GM19035 (cell line): Measurements from ENCODE around the gene SRP68.
"Not testable (repeated sequence)": the region's sequence is repeated elsewhere in the genome, so short reads cannot be mapped to it uniquely, and the experiment has no call there.

Experiments
- ATAC-seq: cut with Tn5 transposase; IDR thresholded peaks from one replicate; pipeline ENCODE4 v1.9.1; 2021; ENCODE audit not compliant: unreplicated experiment

Gene SRP68

GRCh38 chr17:76076765-76077583 lies 4.7 kb upstream of the SRP68 start:
- ATAC-seq, result no peak

GRCh38 chr17:76076146-76076764 lies 3.9 kb upstream of the SRP68 start:
- ATAC-seq, result no peak

GRCh38 chr17:76075364-76076145 lies 3.2 kb upstream of the SRP68 start:
- no peak for ATAC-seq

GRCh38 chr17:76074390-76075363 lies 2.4 kb upstream of the SRP68 start, which contains the start of gene GALR2:
GALR2 (plus strand) TSS chr17:76074781; CDS start chr17:76074884, 103 bp downstream.
- ATAC-seq, result no peak

GRCh38 chr17:76071531-76072147 lies 678 bp downstream of the SRP68 start:
- no peak for ATAC-seq

GRCh38 chr17:76065775-76066174 lies 6.5 kb downstream of the SRP68 start:
- ATAC-seq, result no peak

GRCh38 chr17:76063875-76064546 lies 8.3 kb downstream of the SRP68 start:
- no peak for ATAC-seq

GRCh38 chr17:76058264-76058663 lies 14.1 kb downstream of the SRP68 start:
- not testable (repeated sequence) for ATAC-seq

GRCh38 chr17:76056882-76057281 lies 15.4 kb downstream of the SRP68 start:
- ATAC-seq, result no peak

- no peak for ATAC-seq
These were observed 18.2 kb downstream of the SRP68 start for GRCh38 chr17:76054112-76054476.

- no peak for ATAC-seq
These were observed 18.8 kb downstream of the SRP68 start for GRCh38 chr17:76053246-76054111.

GRCh38 chr17:76051561-76051960 lies 20.8 kb downstream of the SRP68 start:
- ATAC-seq, result no peak

- no peak for ATAC-seq
These were observed 21.5 kb downstream of the SRP68 start for GRCh38 chr17:76050538-76051467.

- ATAC-seq, result no peak
These were observed 22.3 kb downstream of the SRP68 start for GRCh38 chr17:76049836-76050537.

GRCh38 chr17:76049239-76049638 lies 23.1 kb downstream of the SRP68 start:
- ATAC-seq, result no peak

- ATAC-seq, result no peak
These were observed 23.6 kb downstream of the SRP68 start for GRCh38 chr17:76048711-76049110.

GRCh38 chr17:76048025-76048605 lies 24.2 kb downstream of the SRP68 start:
- no peak for ATAC-seq
